ENCODE measurements around the gene CCDC157.
A peak's percentile ranks its signal among the peaks of the same experiment; 100 is the strongest.

Gene CCDC157

DNA sequence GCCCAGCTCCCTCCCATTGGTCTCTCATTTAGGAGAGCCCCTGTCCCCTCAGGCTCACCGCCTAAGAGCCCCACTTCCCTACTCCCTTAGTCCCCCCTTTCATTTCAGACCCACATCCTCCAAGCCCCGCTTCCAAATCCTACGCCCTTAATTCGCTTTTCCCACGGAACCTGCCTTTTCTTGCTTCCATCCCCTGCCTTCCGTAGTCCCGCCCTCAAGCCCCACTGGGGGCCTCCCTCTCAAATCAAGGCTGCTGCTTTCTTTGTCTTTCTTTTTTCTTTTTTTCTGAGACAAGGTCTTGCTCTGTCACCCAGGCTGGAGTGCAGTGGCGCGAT is 396 bp downstream of the CCDC157 start (continued):
- TF ChIP-seq, protein P1, sequence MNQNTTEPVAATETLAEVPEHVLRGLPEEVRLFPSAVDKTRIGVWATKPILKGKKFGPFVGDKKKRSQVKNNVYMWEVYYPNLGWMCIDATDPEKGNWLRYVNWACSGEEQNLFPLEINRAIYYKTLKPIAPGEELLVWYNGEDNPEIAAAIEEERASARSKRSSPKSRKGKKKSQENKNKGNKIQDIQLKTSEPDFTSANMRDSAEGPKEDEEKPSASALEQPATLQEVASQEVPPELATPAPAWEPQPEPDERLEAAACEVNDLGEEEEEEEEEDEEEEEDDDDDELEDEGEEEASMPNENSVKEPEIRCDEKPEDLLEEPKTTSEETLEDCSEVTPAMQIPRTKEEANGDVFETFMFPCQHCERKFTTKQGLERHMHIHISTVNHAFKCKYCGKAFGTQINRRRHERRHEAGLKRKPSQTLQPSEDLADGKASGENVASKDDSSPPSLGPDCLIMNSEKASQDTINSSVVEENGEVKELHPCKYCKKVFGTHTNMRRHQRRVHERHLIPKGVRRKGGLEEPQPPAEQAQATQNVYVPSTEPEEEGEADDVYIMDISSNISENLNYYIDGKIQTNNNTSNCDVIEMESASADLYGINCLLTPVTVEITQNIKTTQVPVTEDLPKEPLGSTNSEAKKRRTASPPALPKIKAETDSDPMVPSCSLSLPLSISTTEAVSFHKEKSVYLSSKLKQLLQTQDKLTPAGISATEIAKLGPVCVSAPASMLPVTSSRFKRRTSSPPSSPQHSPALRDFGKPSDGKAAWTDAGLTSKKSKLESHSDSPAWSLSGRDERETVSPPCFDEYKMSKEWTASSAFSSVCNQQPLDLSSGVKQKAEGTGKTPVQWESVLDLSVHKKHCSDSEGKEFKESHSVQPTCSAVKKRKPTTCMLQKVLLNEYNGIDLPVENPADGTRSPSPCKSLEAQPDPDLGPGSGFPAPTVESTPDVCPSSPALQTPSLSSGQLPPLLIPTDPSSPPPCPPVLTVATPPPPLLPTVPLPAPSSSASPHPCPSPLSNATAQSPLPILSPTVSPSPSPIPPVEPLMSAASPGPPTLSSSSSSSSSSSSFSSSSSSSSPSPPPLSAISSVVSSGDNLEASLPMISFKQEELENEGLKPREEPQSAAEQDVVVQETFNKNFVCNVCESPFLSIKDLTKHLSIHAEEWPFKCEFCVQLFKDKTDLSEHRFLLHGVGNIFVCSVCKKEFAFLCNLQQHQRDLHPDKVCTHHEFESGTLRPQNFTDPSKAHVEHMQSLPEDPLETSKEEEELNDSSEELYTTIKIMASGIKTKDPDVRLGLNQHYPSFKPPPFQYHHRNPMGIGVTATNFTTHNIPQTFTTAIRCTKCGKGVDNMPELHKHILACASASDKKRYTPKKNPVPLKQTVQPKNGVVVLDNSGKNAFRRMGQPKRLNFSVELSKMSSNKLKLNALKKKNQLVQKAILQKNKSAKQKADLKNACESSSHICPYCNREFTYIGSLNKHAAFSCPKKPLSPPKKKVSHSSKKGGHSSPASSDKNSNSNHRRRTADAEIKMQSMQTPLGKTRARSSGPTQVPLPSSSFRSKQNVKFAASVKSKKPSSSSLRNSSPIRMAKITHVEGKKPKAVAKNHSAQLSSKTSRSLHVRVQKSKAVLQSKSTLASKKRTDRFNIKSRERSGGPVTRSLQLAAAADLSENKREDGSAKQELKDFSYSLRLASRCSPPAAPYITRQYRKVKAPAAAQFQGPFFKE (tag by site-specific recombination; IDR thresholded peaks at IDR 0.05; ENCODE audit: borderline replicate concordance): no peak
- TF ChIP-seq ZBTB8A (tag by site-specific recombination; IDR thresholded peaks at IDR 0.05) (0 out of 2 replicates have a peak, but pooled peaks have one; percentile 6), KLF9 (tag by site-specific recombination; IDR thresholded peaks at IDR 0.05; ENCODE audit: low read depth) (0 out of 2 replicates have a peak, but pooled peaks have one; percentile 2), ZNF354C (tag by site-specific recombination; IDR thresholded peaks at IDR 0.05; ENCODE audit: borderline replicate concordance, low read depth) (no peak), ZXDB (tag by site-specific recombination; IDR thresholded peaks at IDR 0.05) (no peak), GLIS1 (tag by site-specific recombination; IDR thresholded peaks at IDR 0.05) (peak; percentile 56), ZNF311 (tag by site-specific recombination; IDR thresholded peaks at IDR 0.05; ENCODE audit: borderline replicate concordance) (no peak), ZBTB20 (tag by site-specific recombination; IDR thresholded peaks at IDR 0.05) (no peak), SALL2 (tag by site-specific recombination; IDR thresholded peaks at IDR 0.05; ENCODE audit: borderline replicate concordance) (no peak), BCL11B (tag by site-specific recombination; IDR thresholded peaks at IDR 0.05; ENCODE audit: low read depth) (no peak), ZBTB17 (tag by site-specific recombination; IDR thresholded peaks at IDR 0.05) (0 out of 2 replicates have a peak, but pooled peaks have one; percentile 6), ZNF335 (tag by site-specific recombination; conservative IDR thresholded peaks at IDR 0.05) (peak; percentile 83), ZSCAN16 (tag by site-specific recombination; IDR thresholded peaks at IDR 0.05) (no peak), GLIS2 (tag by site-specific recombination; IDR thresholded peaks at IDR 0.05) (peak; percentile 90), ZNF660 (tag by site-specific recombination; IDR thresholded peaks at IDR 0.05) (no peak), ZNF292 (tag by site-specific recombination; IDR thresholded peaks at IDR 0.05; ENCODE audit: borderline replicate concordance, low read depth) (no peak), ZNF16 (tag by site-specific recombination; IDR thresholded peaks at IDR 0.05; ENCODE audit: low read depth) (no peak)
- TF ChIP-seq, protein P2, sequence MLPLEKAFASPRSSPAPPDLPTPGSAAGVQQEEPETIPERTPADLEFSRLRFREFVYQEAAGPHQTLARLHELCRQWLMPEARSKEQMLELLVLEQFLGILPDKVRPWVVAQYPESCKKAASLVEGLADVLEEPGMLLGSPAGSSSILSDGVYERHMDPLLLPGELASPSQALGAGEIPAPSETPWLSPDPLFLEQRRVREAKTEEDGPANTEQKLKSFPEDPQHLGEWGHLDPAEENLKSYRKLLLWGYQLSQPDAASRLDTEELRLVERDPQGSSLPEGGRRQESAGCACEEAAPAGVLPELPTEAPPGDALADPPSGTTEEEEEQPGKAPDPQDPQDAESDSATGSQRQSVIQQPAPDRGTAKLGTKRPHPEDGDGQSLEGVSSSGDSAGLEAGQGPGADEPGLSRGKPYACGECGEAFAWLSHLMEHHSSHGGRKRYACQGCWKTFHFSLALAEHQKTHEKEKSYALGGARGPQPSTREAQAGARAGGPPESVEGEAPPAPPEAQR (tag by site-specific recombination; IDR thresholded peaks at IDR 0.05): no peak
- TF ChIP-seq, protein P3, sequence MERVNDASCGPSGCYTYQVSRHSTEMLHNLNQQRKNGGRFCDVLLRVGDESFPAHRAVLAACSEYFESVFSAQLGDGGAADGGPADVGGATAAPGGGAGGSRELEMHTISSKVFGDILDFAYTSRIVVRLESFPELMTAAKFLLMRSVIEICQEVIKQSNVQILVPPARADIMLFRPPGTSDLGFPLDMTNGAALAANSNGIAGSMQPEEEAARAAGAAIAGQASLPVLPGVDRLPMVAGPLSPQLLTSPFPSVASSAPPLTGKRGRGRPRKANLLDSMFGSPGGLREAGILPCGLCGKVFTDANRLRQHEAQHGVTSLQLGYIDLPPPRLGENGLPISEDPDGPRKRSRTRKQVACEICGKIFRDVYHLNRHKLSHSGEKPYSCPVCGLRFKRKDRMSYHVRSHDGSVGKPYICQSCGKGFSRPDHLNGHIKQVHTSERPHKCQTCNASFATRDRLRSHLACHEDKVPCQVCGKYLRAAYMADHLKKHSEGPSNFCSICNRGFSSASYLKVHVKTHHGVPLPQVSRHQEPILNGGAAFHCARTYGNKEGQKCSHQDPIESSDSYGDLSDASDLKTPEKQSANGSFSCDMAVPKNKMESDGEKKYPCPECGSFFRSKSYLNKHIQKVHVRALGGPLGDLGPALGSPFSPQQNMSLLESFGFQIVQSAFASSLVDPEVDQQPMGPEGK (tag by site-specific recombination; IDR thresholded peaks at IDR 0.05): no peak; the same call in 1 of the 2 replicates
- TF ChIP-seq, protein P4, sequence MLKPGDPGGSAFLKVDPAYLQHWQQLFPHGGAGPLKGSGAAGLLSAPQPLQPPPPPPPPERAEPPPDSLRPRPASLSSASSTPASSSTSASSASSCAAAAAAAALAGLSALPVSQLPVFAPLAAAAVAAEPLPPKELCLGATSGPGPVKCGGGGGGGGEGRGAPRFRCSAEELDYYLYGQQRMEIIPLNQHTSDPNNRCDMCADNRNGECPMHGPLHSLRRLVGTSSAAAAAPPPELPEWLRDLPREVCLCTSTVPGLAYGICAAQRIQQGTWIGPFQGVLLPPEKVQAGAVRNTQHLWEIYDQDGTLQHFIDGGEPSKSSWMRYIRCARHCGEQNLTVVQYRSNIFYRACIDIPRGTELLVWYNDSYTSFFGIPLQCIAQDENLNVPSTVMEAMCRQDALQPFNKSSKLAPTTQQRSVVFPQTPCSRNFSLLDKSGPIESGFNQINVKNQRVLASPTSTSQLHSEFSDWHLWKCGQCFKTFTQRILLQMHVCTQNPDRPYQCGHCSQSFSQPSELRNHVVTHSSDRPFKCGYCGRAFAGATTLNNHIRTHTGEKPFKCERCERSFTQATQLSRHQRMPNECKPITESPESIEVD (tag by site-specific recombination; IDR thresholded peaks at IDR 0.05): no peak
- TF ChIP-seq, protein P5, sequence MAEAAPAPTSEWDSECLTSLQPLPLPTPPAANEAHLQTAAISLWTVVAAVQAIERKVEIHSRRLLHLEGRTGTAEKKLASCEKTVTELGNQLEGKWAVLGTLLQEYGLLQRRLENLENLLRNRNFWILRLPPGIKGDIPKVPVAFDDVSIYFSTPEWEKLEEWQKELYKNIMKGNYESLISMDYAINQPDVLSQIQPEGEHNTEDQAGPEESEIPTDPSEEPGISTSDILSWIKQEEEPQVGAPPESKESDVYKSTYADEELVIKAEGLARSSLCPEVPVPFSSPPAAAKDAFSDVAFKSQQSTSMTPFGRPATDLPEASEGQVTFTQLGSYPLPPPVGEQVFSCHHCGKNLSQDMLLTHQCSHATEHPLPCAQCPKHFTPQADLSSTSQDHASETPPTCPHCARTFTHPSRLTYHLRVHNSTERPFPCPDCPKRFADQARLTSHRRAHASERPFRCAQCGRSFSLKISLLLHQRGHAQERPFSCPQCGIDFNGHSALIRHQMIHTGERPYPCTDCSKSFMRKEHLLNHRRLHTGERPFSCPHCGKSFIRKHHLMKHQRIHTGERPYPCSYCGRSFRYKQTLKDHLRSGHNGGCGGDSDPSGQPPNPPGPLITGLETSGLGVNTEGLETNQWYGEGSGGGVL (tag by site-specific recombination; IDR thresholded peaks at IDR 0.05): no peak
- TF ChIP-seq, protein P6, sequence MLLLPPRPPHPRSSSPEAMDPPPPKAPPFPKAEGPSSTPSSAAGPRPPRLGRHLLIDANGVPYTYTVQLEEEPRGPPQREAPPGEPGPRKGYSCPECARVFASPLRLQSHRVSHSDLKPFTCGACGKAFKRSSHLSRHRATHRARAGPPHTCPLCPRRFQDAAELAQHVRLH (tag by site-specific recombination; IDR thresholded peaks at IDR 0.05): no peak
- TF ChIP-seq, protein P7, sequence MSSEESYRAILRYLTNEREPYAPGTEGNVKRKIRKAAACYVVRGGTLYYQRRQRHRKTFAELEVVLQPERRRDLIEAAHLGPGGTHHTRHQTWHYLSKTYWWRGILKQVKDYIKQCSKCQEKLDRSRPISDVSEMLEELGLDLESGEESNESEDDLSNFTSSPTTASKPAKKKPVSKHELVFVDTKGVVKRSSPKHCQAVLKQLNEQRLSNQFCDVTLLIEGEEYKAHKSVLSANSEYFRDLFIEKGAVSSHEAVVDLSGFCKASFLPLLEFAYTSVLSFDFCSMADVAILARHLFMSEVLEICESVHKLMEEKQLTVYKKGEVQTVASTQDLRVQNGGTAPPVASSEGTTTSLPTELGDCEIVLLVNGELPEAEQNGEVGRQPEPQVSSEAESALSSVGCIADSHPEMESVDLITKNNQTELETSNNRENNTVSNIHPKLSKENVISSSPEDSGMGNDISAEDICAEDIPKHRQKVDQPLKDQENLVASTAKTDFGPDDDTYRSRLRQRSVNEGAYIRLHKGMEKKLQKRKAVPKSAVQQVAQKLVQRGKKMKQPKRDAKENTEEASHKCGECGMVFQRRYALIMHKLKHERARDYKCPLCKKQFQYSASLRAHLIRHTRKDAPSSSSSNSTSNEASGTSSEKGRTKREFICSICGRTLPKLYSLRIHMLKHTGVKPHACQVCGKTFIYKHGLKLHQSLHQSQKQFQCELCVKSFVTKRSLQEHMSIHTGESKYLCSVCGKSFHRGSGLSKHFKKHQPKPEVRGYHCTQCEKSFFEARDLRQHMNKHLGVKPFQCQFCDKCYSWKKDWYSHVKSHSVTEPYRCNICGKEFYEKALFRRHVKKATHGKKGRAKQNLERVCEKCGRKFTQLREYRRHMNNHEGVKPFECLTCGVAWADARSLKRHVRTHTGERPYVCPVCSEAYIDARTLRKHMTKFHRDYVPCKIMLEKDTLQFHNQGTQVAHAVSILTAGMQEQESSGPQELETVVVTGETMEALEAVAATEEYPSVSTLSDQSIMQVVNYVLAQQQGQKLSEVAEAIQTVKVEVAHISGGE (tag by site-specific recombination; conservative IDR thresholded peaks at IDR 0.05; ENCODE audit: low read depth): no peak
